Mesendoderm (in vitro differentiated cells): ENCODE measurements around the gene PDE11A.

ENCODE experiments used
- DNase-seq: peaks from one replicate; pipeline ENCODE4 v3.0.0; 2013
- H2AK5ac ChIP-seq: 2 replicates; pipeline ENCODE4 v1.6.1; 2013; ENCODE audit warnings: low read length, inconsistent platforms
- H2BK120ac ChIP-seq: 2 replicates; pipeline ENCODE4 v1.6.1; 2013; ENCODE audit warnings: low read depth, mild to moderate bottlenecking, low read length, moderate library complexity, mixed read lengths
- H2BK15ac ChIP-seq: replicated peaks from 2 replicates; pipeline ENCODE4 v1.6.1; 2013; ENCODE audit warnings: low read depth, mild to moderate bottlenecking, moderate library complexity
- H2BK5ac ChIP-seq: 2 replicates; pipeline ENCODE4 v1.6.1; 2013; ENCODE audit warnings: low read length, inconsistent platforms
- H3K18ac ChIP-seq: 2 replicates; pipeline ENCODE4 v1.6.1; 2013; ENCODE audit warnings: mild to moderate bottlenecking, low read length, mixed read lengths
- H3K23ac ChIP-seq: one replicate; pipeline ENCODE4 v1.6.1; 2013; ENCODE audit warnings: low read length
- H3K27ac ChIP-seq: 2 replicates; pipeline ENCODE4 v1.5.1; 2013; ENCODE audit warnings: low read depth, mild to moderate bottlenecking, inconsistent platforms, low read length, moderate library complexity
- H3K27me3 ChIP-seq: 2 replicates; pipeline ENCODE4 v1.6.1; 2013; ENCODE audit warnings: low read length, control low read depth, mild to moderate bottlenecking, inconsistent platforms; ENCODE audit not compliant: insufficient read depth, poor library complexity
- H3K36me3 ChIP-seq: 2 replicates; pipeline ENCODE4 v1.6.1; 2013; ENCODE audit warnings: low read length, inconsistent platforms; ENCODE audit not compliant: control insufficient read depth, insufficient read depth
- H3K4ac ChIP-seq: one replicate; pipeline ENCODE4 v1.6.1; 2013; ENCODE audit warnings: low read depth, mild to moderate bottlenecking, low read length, moderate library complexity
- H3K4me1 ChIP-seq: 2 replicates; pipeline ENCODE4 v1.6.1; 2013; ENCODE audit warnings: low read depth, low read length, inconsistent platforms; ENCODE audit not compliant: control insufficient read depth
- H3K4me2 ChIP-seq: 2 replicates; pipeline ENCODE4 v1.6.1; 2013; ENCODE audit warnings: low read length
- H3K4me3 ChIP-seq: 2 replicates; pipeline ENCODE4 v1.5.1; 2013; ENCODE audit warnings: mild to moderate bottlenecking, low read length
- H3K56ac ChIP-seq: one replicate; pipeline ENCODE4 v1.6.1; 2013; ENCODE audit warnings: low read length
- H3K79me1 ChIP-seq: 2 replicates; pipeline ENCODE4 v1.6.1; 2013; ENCODE audit warnings: low read length, inconsistent platforms
- H3K79me2 ChIP-seq: 2 replicates; pipeline ENCODE4 v1.6.1; 2013; ENCODE audit warnings: mild to moderate bottlenecking, low read length; ENCODE audit not compliant: control insufficient read depth, insufficient read depth
- H3K9ac ChIP-seq: 2 replicates; pipeline ENCODE4 v1.6.1; 2013; ENCODE audit warnings: low read length, inconsistent platforms
- H4K5ac ChIP-seq: one replicate; pipeline ENCODE4 v1.6.1; 2013; ENCODE audit warnings: low read length
- H4K8ac ChIP-seq: one replicate; pipeline ENCODE4 v1.6.1; 2013; ENCODE audit warnings: low read depth, mild to moderate bottlenecking, control low read depth, low read length, moderate library complexity
- WGBS: extraction: QIAGEN DNeasy Blood & Tissue Kit; methylation state at CpG from one replicate; pipeline ENCODE4 v1.1.7; 2013; ENCODE audit warnings: low lambda C conversion rate, missing lambda C conversion rate; ENCODE audit not compliant: insufficient coverage; ENCODE audit errors: extremely low coverage; 5-methylcytosine and 5-hydroxymethylcytosine counted together

Gene PDE11A

DNA sequence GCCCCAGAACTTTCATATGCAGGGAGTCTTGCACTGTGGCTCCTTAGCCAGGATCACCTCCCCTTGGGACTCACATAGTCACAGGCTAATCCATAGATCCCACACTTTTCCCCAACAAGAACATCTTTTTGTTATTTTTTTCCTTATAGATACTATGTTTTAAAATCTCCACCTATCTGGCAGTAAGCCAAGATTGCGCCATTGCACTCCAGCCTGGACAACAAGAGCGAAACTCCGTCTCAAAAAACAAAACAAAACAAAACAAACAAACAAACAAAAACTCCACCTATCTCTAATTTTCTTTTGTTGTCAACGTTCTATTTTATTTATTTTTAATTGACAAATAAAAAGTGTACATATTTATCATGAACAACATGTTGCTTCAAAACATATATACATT lies 141.7 kb downstream of the PDE11A start:
- H3K4me1 ChIP-seq: no peaks in the 10 kb centered on the region
- 100% methylated on average over 1 of the region's 4 CpGs for WGBS
- H3K4me2 ChIP-seq: no peak overlapping the region
- H2BK5ac ChIP-seq: no peak overlapping the region
- H3K23ac ChIP-seq: no peak overlapping the region
- no peaks in the 10 kb centered on the region for H3K27me3 ChIP-seq
- H2AK5ac ChIP-seq: no peak overlapping the region
- no peaks in the 10 kb centered on the region for H3K79me2 ChIP-seq
- no peak overlapping the region for H2BK15ac ChIP-seq
- H3K18ac ChIP-seq: no peak overlapping the region
- DNase-seq: no peak
- H3K36me3 ChIP-seq: no peaks in the 10 kb centered on the region
- no peak overlapping the region for H3K9ac ChIP-seq
- H3K27ac ChIP-seq: no peak overlapping the region
- H2BK120ac ChIP-seq: no peak overlapping the region
- no peak overlapping the region for H4K8ac ChIP-seq
- H3K79me1 ChIP-seq: no peaks in the 10 kb centered on the region
- H3K4ac ChIP-seq: no peak overlapping the region
- no peak overlapping the region for H3K4me3 ChIP-seq
- H4K5ac ChIP-seq: no peak overlapping the region
- no peak overlapping the region for H3K56ac ChIP-seq

DNA sequence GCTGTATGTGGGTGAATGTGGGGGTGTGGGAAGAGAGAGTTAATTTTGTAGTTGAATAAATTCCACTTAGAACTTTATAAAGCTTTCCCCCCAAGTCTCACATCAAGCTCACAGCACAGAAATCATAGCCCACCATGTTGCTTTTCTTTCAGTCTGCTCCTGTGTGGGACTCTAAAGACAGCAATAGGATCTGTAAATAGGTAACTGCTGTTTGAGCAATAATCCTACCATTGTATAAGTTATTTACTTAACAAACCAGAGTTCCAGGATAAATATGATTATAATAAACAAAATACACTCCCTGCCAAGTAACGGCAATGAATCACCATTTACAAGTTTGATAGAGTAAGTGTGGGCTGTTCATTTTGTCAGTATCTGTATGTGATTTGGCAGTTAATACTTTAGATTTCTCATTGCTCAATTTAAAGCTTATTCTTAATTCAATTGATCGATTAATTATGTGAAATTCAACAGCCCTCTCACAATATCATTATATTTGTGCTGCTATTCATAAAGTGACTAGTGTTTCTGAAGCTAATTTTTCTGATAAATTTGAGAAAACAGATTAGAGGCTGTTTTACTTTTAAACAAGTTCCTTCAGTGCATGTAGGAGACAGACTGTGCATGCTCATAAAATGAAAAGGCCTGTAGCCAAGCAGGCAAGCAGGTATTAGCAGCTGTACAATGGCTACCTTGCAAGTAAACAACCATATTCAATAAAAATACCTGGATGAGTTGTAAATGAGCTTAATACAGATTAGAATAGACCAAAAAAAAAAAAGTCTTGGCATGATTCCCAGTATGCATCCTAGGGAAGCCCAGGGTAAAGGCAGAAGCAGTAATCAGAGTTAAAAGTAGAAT lies 142.7 kb downstream of the PDE11A start:
- Histone ChIP-seq H3K27me3 (no peaks in the 10 kb centered on the region), H3K56ac (no peak overlapping the region), H2BK5ac (no peak overlapping the region), H3K4me3 (no peak overlapping the region), H3K4ac (no peak overlapping the region), H3K79me2 (no peaks in the 10 kb centered on the region), H2BK15ac (no peak overlapping the region), H3K4me1 (no peaks in the 10 kb centered on the region), H3K23ac (no peak overlapping the region), H4K8ac (no peak overlapping the region), H3K36me3 (no peaks in the 10 kb centered on the region), H3K79me1 (no peaks in the 10 kb centered on the region), H2BK120ac (no peak overlapping the region), H4K5ac (no peak overlapping the region), H3K4me2 (no peak overlapping the region), H3K9ac (no peak overlapping the region), H3K18ac (no peak overlapping the region), H2AK5ac (no peak overlapping the region), H3K27ac (no peak overlapping the region)
- WGBS: no CpG with 5 or more reads among the region's 2 CpGs
- no peak for DNase-seq

DNA sequence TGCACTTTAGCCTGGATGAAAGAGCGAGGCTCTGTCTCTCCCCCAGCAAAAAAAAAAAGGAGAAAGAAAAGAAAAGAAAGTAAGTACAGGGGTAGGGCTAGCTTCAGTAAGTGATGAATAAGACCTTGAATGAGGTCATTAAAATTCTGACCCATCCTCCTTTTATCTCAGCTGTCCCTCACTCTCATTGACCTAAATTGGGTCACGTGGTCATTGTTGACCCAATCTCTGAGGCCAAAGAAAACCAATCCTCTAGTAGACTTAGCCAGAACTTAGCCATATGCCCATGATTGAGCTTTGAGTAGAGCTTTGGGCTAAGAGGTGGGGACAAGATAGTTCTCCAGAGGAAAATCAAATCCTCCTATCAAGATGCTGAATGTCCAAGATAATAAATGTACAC lies 149.3 kb downstream of the PDE11A start:
- Histone ChIP-seq H3K56ac (no peak overlapping the region), H3K23ac (no peak overlapping the region), H3K18ac (no peak overlapping the region), H2AK5ac (no peak overlapping the region), H3K36me3 (no peaks in the 10 kb centered on the region), H2BK120ac (no peak overlapping the region), H2BK5ac (no peak overlapping the region), H3K9ac (no peak overlapping the region), H3K4me1 (no peaks in the 10 kb centered on the region), H3K79me1 (no peaks in the 10 kb centered on the region), H4K5ac (no peak overlapping the region), H3K4me3 (no peak overlapping the region), H3K4me2 (no peak overlapping the region), H3K79me2 (no peaks in the 10 kb centered on the region), H3K27ac (no peak overlapping the region), H4K8ac (no peak overlapping the region), H3K4ac (no peak overlapping the region), H2BK15ac (no peak overlapping the region), H3K27me3 (no peaks in the 10 kb centered on the region)
- DNase-seq: no peak
- WGBS: no CpG with 5 or more reads among the region's 2 CpGs

DNA sequence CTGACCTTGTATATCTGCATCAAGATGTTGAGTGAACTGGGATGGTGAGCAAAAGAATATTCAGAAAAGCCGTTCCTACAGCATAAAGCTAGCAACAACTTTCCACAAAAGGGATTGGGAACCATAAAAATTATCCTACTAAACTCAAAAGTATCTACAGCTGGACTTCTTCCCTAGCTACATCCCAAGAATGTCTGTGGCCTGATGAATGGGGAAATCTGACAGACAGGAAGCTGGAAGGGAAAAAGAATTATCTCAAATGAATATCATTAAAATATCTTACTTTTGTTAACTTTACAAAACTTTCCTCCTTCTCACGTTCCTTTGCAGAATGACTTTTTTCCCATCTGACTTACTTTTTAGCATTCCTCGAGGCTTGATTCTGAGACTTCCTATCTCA lies 150.9 kb downstream of the PDE11A start:
- Histone ChIP-seq H3K36me3 (no peaks in the 10 kb centered on the region), H3K27me3 (no peaks in the 10 kb centered on the region), H4K8ac (no peak overlapping the region), H3K18ac (no peak overlapping the region), H3K4me3 (no peak overlapping the region), H3K79me2 (no peaks in the 10 kb centered on the region), H3K4ac (no peak overlapping the region), H3K56ac (no peak overlapping the region), H2BK120ac (no peak overlapping the region), H3K23ac (no peak overlapping the region), H3K9ac (no peak overlapping the region), H3K4me1 (no peaks in the 10 kb centered on the region), H3K4me2 (no peak overlapping the region), H4K5ac (no peak overlapping the region), H2BK15ac (no peak overlapping the region), H3K79me1 (no peaks in the 10 kb centered on the region), H2BK5ac (no peak overlapping the region), H2AK5ac (no peak overlapping the region), H3K27ac (no peak overlapping the region)
- no peak for DNase-seq
- no CpG with 5 or more reads among the region's 3 CpGs for WGBS

DNA sequence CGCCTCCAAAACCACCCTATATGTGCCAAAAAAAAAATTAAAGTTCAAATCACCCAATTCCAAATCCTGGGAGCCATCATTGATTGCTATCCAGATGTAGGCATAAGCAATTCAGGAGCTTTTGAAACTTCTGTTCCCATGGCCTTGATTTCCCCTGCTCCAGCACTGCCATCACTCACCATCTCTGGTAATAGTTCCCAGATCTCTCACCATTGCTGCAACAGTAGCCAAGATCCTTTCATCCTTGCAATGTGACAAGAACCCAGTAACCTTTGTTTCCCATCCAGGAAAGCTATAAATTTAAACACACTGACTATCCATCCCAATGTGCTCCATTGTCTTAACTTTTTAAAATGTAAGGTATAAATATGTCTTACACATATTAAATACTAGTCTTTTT lies 155.4 kb downstream of the PDE11A start:
- Histone ChIP-seq H3K4me2 (no peak overlapping the region), H3K27me3 (no peaks in the 10 kb centered on the region), H3K18ac (no peak overlapping the region), H3K36me3 (no peaks in the 10 kb centered on the region), H3K79me2 (no peaks in the 10 kb centered on the region), H3K4me3 (no peak overlapping the region), H2AK5ac (no peak overlapping the region), H3K4ac (no peak overlapping the region), H3K9ac (no peak overlapping the region), H3K23ac (no peak overlapping the region), H2BK5ac (no peak overlapping the region), H3K56ac (no peak overlapping the region), H3K4me1 (no peaks in the 10 kb centered on the region), H4K5ac (no peak overlapping the region), H3K27ac (no peak overlapping the region), H4K8ac (no peak overlapping the region), H3K79me1 (no peaks in the 10 kb centered on the region), H2BK120ac (no peak overlapping the region), H2BK15ac (no peak overlapping the region)
- no peak for DNase-seq
- no CpG with 5 or more reads among the region's 1 CpG for WGBS

DNA sequence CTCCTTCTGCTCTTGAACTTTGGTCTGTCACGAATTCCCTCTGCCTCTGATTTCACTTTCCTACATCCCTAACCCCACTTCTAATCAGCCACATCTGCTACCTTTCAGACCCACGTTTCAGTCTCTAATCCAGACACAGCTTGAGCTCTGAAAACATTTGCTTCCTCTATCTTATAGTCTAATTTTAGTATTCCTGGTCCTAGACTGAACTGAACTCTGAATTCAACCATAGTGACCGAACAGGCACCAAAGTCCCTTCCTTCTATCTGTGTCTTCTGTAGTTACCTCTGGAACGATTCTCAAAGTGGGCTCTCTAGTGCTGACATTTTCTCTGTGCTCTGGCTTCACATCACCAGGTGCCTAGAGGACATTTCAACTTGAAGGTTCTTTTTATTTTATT lies 156.2 kb downstream of the PDE11A start:
- no peak overlapping the region for H2BK120ac ChIP-seq
- no peak overlapping the region for H4K5ac ChIP-seq
- no peak overlapping the region for H3K27ac ChIP-seq
- H3K23ac ChIP-seq: no peak overlapping the region
- no peak overlapping the region for H3K4me3 ChIP-seq
- no peak overlapping the region for H3K18ac ChIP-seq
- no peak overlapping the region for H3K4ac ChIP-seq
- no peaks in the 10 kb centered on the region for H3K79me1 ChIP-seq
- no peaks in the 10 kb centered on the region for H3K27me3 ChIP-seq
- no peak overlapping the region for H4K8ac ChIP-seq
- no peak overlapping the region for H2BK15ac ChIP-seq
- no peak overlapping the region for H2BK5ac ChIP-seq
- H3K79me2 ChIP-seq: no peaks in the 10 kb centered on the region
- H2AK5ac ChIP-seq: no peak overlapping the region
- H3K4me1 ChIP-seq: no peaks in the 10 kb centered on the region
- H3K36me3 ChIP-seq: no peaks in the 10 kb centered on the region
- no peak for DNase-seq
- H3K4me2 ChIP-seq: no peak overlapping the region
- H3K56ac ChIP-seq: no peak overlapping the region
- no peak overlapping the region for H3K9ac ChIP-seq
- WGBS: no CpG with 5 or more reads among the region's 4 CpGs
